GM23338 (cell line): Measurements from ENCODE around the gene TRIO. TPM values are rescaled to one million over a fixed set of nuclear protein-coding genes. Genes with fewer than 3 reads are reported as not detected.

Source experiments
- ATAC-seq: fragments of 200-7000 bp; cut with Tn5 transposase; 3 replicates; pipeline ENCODE4 v1.9.1; 2020
- DNase-seq: peaks from one replicate; pipeline ENCODE4 v3.0.0-alpha.2; 2015; ENCODE audit warnings: low spot score
- H2AFZ ChIP-seq: fragments of 200-600 bp; sonication (generic); 2 replicates; pipeline ENCODE4 v1.8.0; 2016; ENCODE audit warnings: antibody characterized with exemption, mild to moderate bottlenecking, moderate library complexity
- H3F3A ChIP-seq: fragments of 200-600 bp; sonication (generic); replicated peaks from 2 replicates; pipeline ENCODE4 v1.8.0; 2017; ENCODE audit warnings: antibody characterized with exemption, mixed run types, low read depth
- H3K27ac ChIP-seq: fragments of 200-600 bp; sonication (generic); 2 replicates; pipeline ENCODE4 v1.6.1; 2016; ENCODE audit warnings: low read depth
- H3K27me3 ChIP-seq: fragments of 200-600 bp; sonication (generic); 2 replicates; pipeline ENCODE4 v1.8.0; 2016; ENCODE audit warnings: mild to moderate bottlenecking, mixed run types, moderate library complexity; ENCODE audit not compliant: insufficient read depth
- H3K36me3 ChIP-seq: fragments of 200-600 bp; sonication (generic); 2 replicates; pipeline ENCODE4 v1.8.0; 2016; ENCODE audit warnings: mild to moderate bottlenecking; ENCODE audit not compliant: insufficient read depth
- H3K4me1 ChIP-seq: fragments of 200-600 bp; sonication (generic); 2 replicates; pipeline ENCODE4 v1.8.0; 2016; ENCODE audit warnings: mild to moderate bottlenecking, moderate library complexity; ENCODE audit not compliant: insufficient read depth
- H3K4me2 ChIP-seq: fragments of 200-600 bp; sonication (generic); 2 replicates; pipeline ENCODE4 v1.7.1; 2017; ENCODE audit warnings: mixed run types
- H3K4me3 ChIP-seq: fragments of 200-600 bp; sonication (generic); 2 replicates; pipeline ENCODE4 v1.6.1; 2016; ENCODE audit warnings: mixed run types
- H3K79me2 ChIP-seq: fragments of 200-600 bp; sonication (generic); replicated peaks from 2 replicates; pipeline ENCODE4 v1.8.0; 2017; ENCODE audit warnings: mild to moderate bottlenecking; ENCODE audit not compliant: insufficient read depth
- H3K9me2 ChIP-seq: fragments of 200-600 bp; sonication (generic); 2 replicates; pipeline ENCODE4 v1.8.0; 2017; ENCODE audit not compliant: insufficient read depth
- H4K20me1 ChIP-seq: fragments of 200-600 bp; sonication (generic); replicated peaks from 2 replicates; pipeline ENCODE4 v1.8.0; 2017; ENCODE audit warnings: mild to moderate bottlenecking; ENCODE audit not compliant: insufficient read depth
- H3K27ac Mint-ChIP-seq: 2 replicates; pipeline ENCODE4 v1.8.0; 2020; ENCODE audit warnings: inconsistent platforms, mild to moderate bottlenecking, moderate library complexity, mixed read lengths
- H3K27me3 Mint-ChIP-seq: 3 replicates; pipeline ENCODE4 v1.8.0; 2022; ENCODE audit warnings: low read depth, mild to moderate bottlenecking, moderate library complexity, mixed read lengths, inconsistent platforms; ENCODE audit not compliant: insufficient read depth, poor library complexity
- H3K36me3 Mint-ChIP-seq: 3 replicates; pipeline ENCODE4 v1.8.0; 2021; ENCODE audit warnings: low read depth, mild to moderate bottlenecking, inconsistent platforms, moderate library complexity, mixed read lengths
- H3K4me1 Mint-ChIP-seq: 3 replicates; pipeline ENCODE4 v1.8.0; 2020; ENCODE audit warnings: mild to moderate bottlenecking, inconsistent platforms, mixed read lengths
- H3K4me3 Mint-ChIP-seq: 3 replicates; pipeline ENCODE4 v1.8.0; 2021; ENCODE audit warnings: moderate library complexity, mild to moderate bottlenecking, inconsistent platforms, mixed read lengths
- H3K9me3 Mint-ChIP-seq: 3 replicates; pipeline ENCODE4 v1.8.0; 2020; ENCODE audit warnings: moderate library complexity, mild to moderate bottlenecking, inconsistent platforms, mixed read lengths
- EZH2 ChIP-seq: fragments of 200-600 bp; sonication (generic); IDR thresholded peaks from one replicate; pipeline ENCODE4 v1.8.0; 2017; ENCODE audit warnings: antibody characterized with exemption, mild to moderate bottlenecking, low read depth; ENCODE audit not compliant: unreplicated experiment
- REST ChIP-seq: IDR thresholded peaks from one replicate; pipeline ENCODE4 v1.6.1; 2018; ENCODE audit warnings: antibody characterized with exemption; ENCODE audit not compliant: unreplicated experiment
- ZNF462 ChIP-seq: fragments of 250-450 bp; sonication (Bioruptor Pico); IDR thresholded peaks from 2 replicates; pipeline ENCODE4 v1.5.0; 2020; ENCODE audit warnings: mild to moderate bottlenecking, moderate library complexity
- polyA plus RNA-seq: library from polyadenylated mRNA; unstranded; fragments of >200 nt; fragmentation: Nextera tagmentation; extraction: Ambion mirVana; gene quantifications from 2 replicates; pipeline ENCODE4 v1.2.1, GENCODE V29; 2016
- total RNA-seq: library from RNA; depleted of rRNA; stranded (reverse); fragments of >200 nt; shearing (Covaris generic); gene quantifications from 2 replicates; pipeline ENCODE4 v1.2.3, GENCODE V29; 2014

Gene TRIO
- total and polyA plus RNA-seq, 2 experiments from 2014 or later: 13.8 to 113 TPM

DNA sequence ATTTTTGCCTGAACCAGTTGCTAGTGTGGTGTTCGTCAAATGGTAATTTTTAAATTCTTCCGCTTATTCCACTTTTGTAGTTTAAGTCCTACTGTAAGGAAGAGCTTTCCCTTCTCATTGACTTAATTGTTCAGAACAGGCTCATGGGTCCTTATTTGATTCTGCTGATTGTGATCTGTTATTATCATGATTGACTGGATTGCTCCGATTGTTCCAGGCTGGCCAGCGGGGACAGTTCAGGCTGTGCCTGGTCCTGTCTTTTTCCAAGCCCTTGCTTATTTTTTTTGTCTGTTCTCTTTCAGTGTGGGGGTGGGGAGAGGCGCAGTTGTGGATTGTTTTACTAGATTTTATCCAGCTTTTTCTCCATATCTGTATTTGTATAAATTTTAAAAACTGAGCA lies 52.4 kb downstream of the TRIO start (continued):
- TF ChIP-seq REST: no peak

- DNase-seq: no peak
- Histone ChIP-seq H3K27me3 (no peaks in the 10 kb centered on the region), H3F3A (no peaks in the 10 kb centered on the region), H3K27ac (no peak overlapping the region), H3K4me3 (no peak overlapping the region), H3K4me1 (peaks cover 37% of the 10 kb centered on the region), H3K36me3 (no peaks in the 10 kb centered on the region), H3K9me2 (no peaks in the 10 kb centered on the region), H3K4me2 (peak overlapping the region; percentile 20; the same call in 1 of the 2 replicates), H4K20me1 (peaks cover 31% of the 10 kb centered on the region), H3K79me2 (peaks cover 100% of the 10 kb centered on the region), H2AFZ (no peak overlapping the region)
- Mint-ChIP-seq H3K4me1 (peaks cover 43% of the 10 kb centered on the region), H3K9me3 (no peaks in the 10 kb centered on the region), H3K27ac (no peak overlapping the region), H3K27me3 (no peaks in the 10 kb centered on the region), H3K36me3 (no peaks in the 10 kb centered on the region), H3K4me3 (no peak overlapping the region)
- ATAC-seq: no peak; the same call in 1 of the 3 replicates
- no peak for TF ChIP-seq ZNF462 (CRISPR knock-in tag)
- TF ChIP-seq EZH2: no peak
Observed at GRCh38 chr5:14197056-14197455, 53.9 kb downstream of the TRIO start.
